GM18858 (cell line): ENCODE data around the gene CYP17A1.
"Not testable (repeated sequence)": the region's sequence is repeated elsewhere in the genome, so short reads cannot be mapped to it uniquely, and the experiment has no call there.

ENCODE experiments used
- ATAC-seq: cut with Tn5 transposase; IDR thresholded peaks from one replicate; pipeline ENCODE4 v1.9.1; 2021; ENCODE audit not compliant: unreplicated experiment

CYP17A1 gene

DNA sequence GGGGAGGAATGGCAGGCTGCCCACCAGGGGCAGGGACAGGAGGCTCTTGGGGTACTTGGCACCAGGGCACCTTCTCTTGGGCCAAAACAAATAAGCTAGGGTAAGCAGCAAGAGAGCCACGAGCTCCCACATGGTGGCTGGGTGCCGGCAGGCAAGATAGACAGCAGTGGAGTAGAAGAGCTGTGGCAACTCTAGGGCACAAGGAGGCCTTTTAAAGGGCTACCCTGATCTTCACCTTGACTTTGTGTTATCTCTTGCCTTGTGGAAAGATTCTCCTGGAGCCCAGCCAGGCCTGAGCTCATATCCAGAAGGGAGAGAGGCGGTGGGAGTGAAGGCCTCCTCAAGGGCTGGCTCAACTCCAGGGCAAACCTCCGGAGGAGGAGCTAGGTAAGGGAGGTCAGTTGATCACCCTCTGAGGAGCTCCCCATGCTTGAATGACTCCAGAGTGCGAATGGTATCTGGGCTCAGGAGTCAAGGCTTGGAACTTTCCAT, at the start of gene CYP17A1:
Gene CYP17A1, minus strand, starts transcription at position 184 of the 492 bp plus-strand sequence. Its CDS starts 52 bp downstream, at position 132.
- no peak for ATAC-seq

DNA sequence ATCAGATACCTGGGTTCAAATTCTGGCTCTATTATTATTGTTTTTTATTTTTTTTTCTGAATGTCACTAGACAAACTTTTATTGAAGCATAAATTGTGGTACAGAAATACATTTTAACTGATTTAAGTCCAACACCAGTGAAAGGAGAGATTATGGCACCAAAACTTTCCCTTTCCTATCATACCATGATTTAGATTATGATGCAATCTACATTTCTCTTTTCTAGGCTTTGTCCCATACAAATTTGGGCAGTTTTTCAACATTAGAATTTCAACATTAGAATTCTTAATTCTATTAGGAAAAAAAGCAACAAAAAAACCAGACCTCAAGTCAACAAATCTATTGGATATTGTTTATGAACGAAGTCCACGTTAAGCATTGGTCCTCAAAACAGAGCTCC, 43.0 kb upstream of the CYP17A1 start:
- no peak for ATAC-seq

GRCh38 chr10:102878629-102879028, 41.4 kb upstream of the CYP17A1 start:
- ATAC-seq = no peak

DNA sequence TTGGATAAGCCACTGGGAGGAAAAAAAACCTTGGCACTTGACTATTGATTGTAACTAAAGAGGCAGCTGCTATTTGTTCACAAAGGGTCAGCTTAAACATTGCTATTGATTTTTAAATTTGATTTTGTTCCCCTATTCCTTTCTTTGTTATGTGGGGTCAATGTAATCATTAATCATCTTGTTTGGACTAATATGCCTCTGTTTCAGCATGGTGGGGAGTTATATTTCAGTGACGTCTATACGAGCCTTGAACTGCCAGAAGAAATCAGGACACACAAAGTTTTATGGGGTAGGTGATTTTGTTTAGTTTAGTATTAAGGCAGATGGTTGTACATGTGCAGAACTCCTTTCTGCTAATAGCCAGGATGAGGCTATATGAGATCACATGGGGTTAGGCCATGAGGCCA, 39.5 kb upstream of the CYP17A1 start:
- ATAC-seq = no peak

DNA sequence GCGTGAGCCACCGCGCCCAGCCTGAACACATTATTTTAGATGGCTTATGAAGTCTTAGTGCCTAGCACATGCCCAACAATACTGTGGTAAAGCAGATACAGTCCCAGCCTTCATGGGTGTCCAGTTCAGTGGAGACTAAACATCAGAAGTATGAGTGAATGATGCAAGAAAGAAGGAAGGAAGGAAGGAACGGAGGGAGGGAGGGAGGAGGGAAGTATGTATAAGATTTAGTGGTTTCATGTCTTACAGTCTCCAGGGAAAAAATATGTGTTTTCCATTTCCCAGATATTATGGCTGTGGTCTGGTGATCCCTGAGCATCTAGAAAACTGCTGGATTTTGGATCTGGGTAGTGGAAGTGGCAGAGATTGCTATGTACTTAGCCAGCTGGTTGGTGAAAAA, 35.0 kb upstream of the CYP17A1 start:
- no peak for ATAC-seq

GRCh38 chr10:102870221-102870620, 33.0 kb upstream of the CYP17A1 start:
- no peak for ATAC-seq

GRCh38 chr10:102869258-102870198, 32.3 kb upstream of the CYP17A1 start, which contains the start of gene AS3MT:
TSS of gene AS3MT (plus strand) at chr10:102869470. CDS start at chr10:102869593, 123 bp downstream.
- no peak for ATAC-seq

DNA sequence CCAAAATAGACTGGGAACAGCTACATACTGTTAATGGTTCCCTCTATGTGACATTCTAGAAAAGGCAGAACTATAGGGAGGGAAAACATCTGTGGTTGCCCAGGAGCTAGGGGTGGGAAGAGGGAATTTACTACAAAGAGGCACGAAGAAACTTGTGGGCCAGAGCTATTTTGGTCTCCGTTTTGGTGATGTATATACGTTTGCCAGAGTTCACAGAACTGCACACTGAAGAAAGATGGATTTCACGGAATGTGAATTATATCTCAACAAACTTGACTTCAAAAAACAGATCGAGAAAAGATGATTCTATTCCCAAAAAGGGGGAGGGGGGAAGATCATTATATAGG, 31.7 kb upstream of the CYP17A1 start:
- no peak for ATAC-seq

- no peak for ATAC-seq
Measured at GRCh38 chr10:102865620-102866019, 28.4 kb upstream of the CYP17A1 start.

GRCh38 chr10:102863660-102864059, 26.4 kb upstream of the CYP17A1 start:
- ATAC-seq = no peak

GRCh38 chr10:102859911-102860310, 22.7 kb upstream of the CYP17A1 start:
- no peak for ATAC-seq

- ATAC-seq = no peak
Measured at GRCh38 chr10:102856758-102857424, 19.7 kb upstream of the CYP17A1 start.

- ATAC-seq = not testable (repeated sequence)
Measured at GRCh38 chr10:102855731-102856436, 18.7 kb upstream of the CYP17A1 start.

- ATAC-seq = not testable (repeated sequence)
Measured at GRCh38 chr10:102853237-102853636, 16.0 kb upstream of the CYP17A1 start.

DNA sequence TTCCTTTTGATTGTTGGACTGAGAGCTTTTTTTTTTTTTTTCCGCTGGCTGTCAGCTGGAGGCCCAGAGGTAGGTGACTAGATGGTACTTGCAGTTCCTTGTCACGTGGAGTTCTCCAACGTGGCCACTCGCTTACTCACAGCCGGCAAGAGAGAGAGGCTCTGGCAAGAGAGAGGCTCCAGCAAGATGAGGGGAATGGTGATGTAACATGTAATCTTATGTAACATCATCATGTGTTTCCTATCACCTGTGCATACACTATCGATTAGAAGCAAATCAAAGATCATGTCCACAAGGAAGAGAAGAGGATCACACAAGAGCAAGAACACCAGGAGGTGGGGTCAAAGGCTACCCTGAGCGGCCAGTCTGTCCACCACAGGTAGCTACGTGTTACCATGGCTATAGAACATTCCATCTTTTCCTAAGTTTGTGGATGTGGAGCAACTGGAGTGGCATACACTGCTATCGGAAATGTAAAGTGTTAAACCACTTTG, 12.9 kb upstream of the CYP17A1 start:
- ATAC-seq = no peak

DNA sequence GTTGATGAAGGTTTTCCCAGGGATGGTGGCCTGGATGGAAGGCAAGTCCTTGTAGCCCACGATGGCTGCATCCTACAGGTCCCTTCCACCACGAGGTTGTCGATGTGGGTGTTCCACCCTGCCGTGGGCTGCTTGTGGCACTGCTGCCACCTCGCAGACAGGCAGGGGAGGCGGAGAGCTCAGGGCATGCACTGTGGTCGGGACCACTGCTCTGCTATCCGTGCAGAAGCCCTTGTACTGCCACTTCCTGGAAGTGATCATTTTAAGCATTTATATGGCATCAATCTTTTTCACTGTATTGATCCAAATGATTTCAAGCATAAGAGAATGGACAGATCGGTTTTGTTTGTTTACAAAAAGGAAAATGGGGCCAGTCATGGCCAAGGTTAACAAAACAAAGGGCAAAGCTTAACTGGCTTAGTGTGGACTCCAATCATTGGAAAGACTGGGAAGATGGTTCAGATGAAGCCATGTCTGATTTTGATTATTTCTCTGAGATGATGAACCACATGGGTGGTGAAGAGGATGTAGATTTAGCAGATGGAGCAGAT, 8.2 kb upstream of the CYP17A1 start:
- no peak for ATAC-seq

DNA sequence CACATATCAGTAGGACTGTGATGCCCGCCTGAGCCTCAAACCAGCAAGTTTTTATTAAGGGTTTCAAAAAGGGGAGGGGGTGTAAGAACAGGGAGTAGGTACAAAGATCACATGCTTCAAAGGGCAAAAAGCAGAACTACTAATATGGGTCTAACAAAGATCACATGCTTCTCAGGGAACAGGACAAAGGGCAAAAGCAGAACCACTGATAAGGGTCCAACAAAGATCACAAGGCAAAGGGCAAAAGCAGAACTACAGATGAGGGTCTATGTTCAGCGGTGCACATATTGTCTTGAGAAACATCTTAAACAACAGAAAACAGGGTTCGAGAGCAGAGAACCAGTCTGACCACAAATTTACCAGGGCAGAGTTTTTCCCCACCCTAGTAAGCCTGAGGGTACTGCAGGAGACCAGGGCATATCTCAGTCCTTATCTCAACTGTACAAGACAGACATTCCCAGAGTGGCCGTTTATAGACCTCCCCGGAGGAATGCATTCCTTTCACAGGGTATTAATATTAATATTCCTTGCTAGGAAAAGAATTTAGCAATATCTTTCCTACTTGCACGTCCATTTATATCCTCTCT, 7.1 kb upstream of the CYP17A1 start:
- ATAC-seq = not testable (repeated sequence)

- not testable (repeated sequence) for ATAC-seq
Measured at GRCh38 chr10:102843139-102843538, 5.9 kb upstream of the CYP17A1 start.

- no peak for ATAC-seq
Measured at GRCh38 chr10:102841827-102842345, 4.7 kb upstream of the CYP17A1 start.

GRCh38 chr10:102838276-102838927, 1.2 kb upstream of the CYP17A1 start:
- not testable (repeated sequence) for ATAC-seq
